Gastrocnemius medialis (tissue), 4 donors: ENCODE data around the gene ADD1. TPM values are rescaled to one million over a fixed set of nuclear protein-coding genes. Genes with fewer than 3 reads are reported as not detected.

Source experiments
- ATAC-seq, 2 donors: fragments of 150-250 bp; one replicate each; pipeline ENCODE4 v1.9.1; 2016
- DNase-seq, 2 donors: peaks; one replicate each; pipeline ENCODE4 v3.0.0-alpha.2; 2019
- H3K27ac ChIP-seq, 4 donors: fragments of 200-600 bp; sonication (generic); 1 replicate in 1 of 4; 2 replicates in 3 of 4; pipeline ENCODE4 v1.5.1; 2016 to 2018; ENCODE audit warnings: mild to moderate bottlenecking in 2 of 4, moderate library complexity in 1 of 4
- H3K27me3 ChIP-seq, 3 donors: fragments of 200-600 bp; sonication (generic) in 2 of 3; 1 replicate in 1 of 3; 2 replicates in 2 of 3; pipeline versions ENCODE4 v1.5.1 to v1.6.0; 2016 to 2019; ENCODE audit warnings: mild to moderate bottlenecking in 1 of 3, moderate library complexity in 1 of 3
- H3K36me3 ChIP-seq, 2 donors: fragments of 200-600 bp; sonication (generic) in 1 of 2; one replicate each; pipeline ENCODE4 v1.5.1; 2017 to 2018
- H3K4me1 ChIP-seq, 2 donors: fragments of 200-600 bp; sonication (generic) in 1 of 2; one replicate each; pipeline ENCODE4 v1.5.1; 2016 to 2017; ENCODE audit warnings: mild to moderate bottlenecking in 2 of 2
- H3K4me3 ChIP-seq, 4 donors: fragments of 200-600 bp; sonication (generic) in 3 of 4; 1 replicate in 1 of 4; 2 replicates in 3 of 4; pipeline ENCODE4 v1.5.1; 2016 to 2019; ENCODE audit warnings: mild to moderate bottlenecking in 2 of 4
- H3K9me3 ChIP-seq, 3 donors: fragments of 200-600 bp; sonication (generic) in 2 of 3; 1 replicate in 1 of 3; 2 replicates in 2 of 3; pipeline ENCODE4 v1.5.1; 2016 to 2019
- POLR2A ChIP-seq, 2 donors: fragments of 450-650 bp; IDR thresholded peaks; one replicate each; pipeline ENCODE4 v1.6.1; 2017; ENCODE audit warnings: antibody characterized with exemption in 2 of 2, mild to moderate bottlenecking in 2 of 2, moderate library complexity in 2 of 2
- in situ Hi-C, 4 donors: fragments of 200-750 bp; cut with MboI; loops; one replicate each; pipeline versions ENCODE4 v1.15.0 to v1.8.0; 2017; ENCODE audit warnings: low sequenced_read_pairs in 4 of 4
- intact Hi-C: fragments of 100-400 bp; cut with DNase I; formaldehyde crosslinking; loops from one replicate; pipeline ENCODE4 v1.15.1; 2023; ENCODE audit warnings: low total_unique reads
- total RNA-seq, 4 donors: library from RNA; depleted of rRNA; stranded (reverse); fragments of >200 nt; gene quantifications; one replicate each; pipeline versions ENCODE4 v1.1.0 to v1.2.3, GENCODE V29; 2016
- TF ChIP-seq, protein P1 (sequence below), 5 experiments: fragments of 450-650 bp in 3 of 5; fragments of 200-600 bp in 2 of 5; sonication (generic) in 2 of 5; IDR thresholded peaks in 4 of 5; conservative IDR thresholded peaks in 1 of 5; 1 replicate in 4 of 5; 2 replicates in 1 of 5; pipeline ENCODE4 v1.5.1; 2016 to 2019; ENCODE audit warnings: antibody characterized with exemption in 5 of 5, mild to moderate bottlenecking in 3 of 5, moderate library complexity in 3 of 5

The ADD1 gene
- total RNA-seq, 4 donors from 2014 or later: 144 to 255 (median 178) TPM

GRCh38 chr4:2886161-2886560 is 42.5 kb downstream of the ADD1 start:
- no peaks in the 10 kb centered on the region for H3K27me3 ChIP-seq
- no peaks in the 10 kb centered on the region for H3K9me3 ChIP-seq
- H3K36me3 ChIP-seq: peaks cover 2 to 50% of the 10 kb centered on the region in 2 donors
- in situ Hi-C loops: no loop called here
- TF ChIP-seq POLR2A (IDR thresholded peaks at IDR 0.05): no peak
- TF ChIP-seq, protein P1, sequence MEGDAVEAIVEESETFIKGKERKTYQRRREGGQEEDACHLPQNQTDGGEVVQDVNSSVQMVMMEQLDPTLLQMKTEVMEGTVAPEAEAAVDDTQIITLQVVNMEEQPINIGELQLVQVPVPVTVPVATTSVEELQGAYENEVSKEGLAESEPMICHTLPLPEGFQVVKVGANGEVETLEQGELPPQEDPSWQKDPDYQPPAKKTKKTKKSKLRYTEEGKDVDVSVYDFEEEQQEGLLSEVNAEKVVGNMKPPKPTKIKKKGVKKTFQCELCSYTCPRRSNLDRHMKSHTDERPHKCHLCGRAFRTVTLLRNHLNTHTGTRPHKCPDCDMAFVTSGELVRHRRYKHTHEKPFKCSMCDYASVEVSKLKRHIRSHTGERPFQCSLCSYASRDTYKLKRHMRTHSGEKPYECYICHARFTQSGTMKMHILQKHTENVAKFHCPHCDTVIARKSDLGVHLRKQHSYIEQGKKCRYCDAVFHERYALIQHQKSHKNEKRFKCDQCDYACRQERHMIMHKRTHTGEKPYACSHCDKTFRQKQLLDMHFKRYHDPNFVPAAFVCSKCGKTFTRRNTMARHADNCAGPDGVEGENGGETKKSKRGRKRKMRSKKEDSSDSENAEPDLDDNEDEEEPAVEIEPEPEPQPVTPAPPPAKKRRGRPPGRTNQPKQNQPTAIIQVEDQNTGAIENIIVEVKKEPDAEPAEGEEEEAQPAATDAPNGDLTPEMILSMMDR (IDR thresholded peaks at IDR 0.05 in 4 of 5, conservative IDR thresholded peaks at IDR 0.05 in 1 of 5): no peak
- no peak overlapping the region for H3K4me3 ChIP-seq
- intact Hi-C loops: no loop called here
- ATAC-seq (no peak), DNase-seq (no peak)
- peaks cover 13 to 19% of the 10 kb centered on the region in 2 donors for H3K4me1 ChIP-seq
- no peak overlapping the region for H3K27ac ChIP-seq

DNA sequence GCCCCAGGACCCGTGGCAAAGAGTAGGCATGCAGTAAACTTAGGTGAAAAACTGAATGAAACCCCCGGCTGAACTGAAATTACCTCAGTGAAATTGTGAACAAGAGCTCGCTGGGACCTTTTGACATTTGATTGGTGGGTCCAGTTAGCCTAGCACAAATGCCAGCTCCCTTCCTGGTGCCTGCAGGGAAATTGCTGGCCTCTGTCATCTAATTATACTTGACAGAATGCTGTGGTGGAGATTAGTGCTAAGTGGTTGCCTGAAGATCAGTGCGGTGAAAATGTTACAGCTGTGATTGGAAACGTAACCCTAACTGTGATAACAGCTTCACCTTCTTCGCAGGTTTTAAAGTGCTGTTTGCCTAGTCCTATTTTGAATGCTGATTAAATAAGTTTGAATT is 43.0 kb downstream of the ADD1 start:
- H3K27ac ChIP-seq: no peak overlapping the region
- intact Hi-C loops: no loop called here

GRCh38 chr4:2887343-2887742 is 43.7 kb downstream of the ADD1 start:
- no peak for TF ChIP-seq POLR2A (IDR thresholded peaks at IDR 0.05)
- TF ChIP-seq, protein P1 (IDR thresholded peaks at IDR 0.05 in 4 of 5, conservative IDR thresholded peaks at IDR 0.05 in 1 of 5): no peak
- peaks cover 13 to 24% of the 10 kb centered on the region in 2 donors for H3K4me1 ChIP-seq
- H3K36me3 ChIP-seq: peaks cover 2 to 43% of the 10 kb centered on the region in 2 donors
- H3K9me3 ChIP-seq: no peaks in the 10 kb centered on the region
- in situ Hi-C loops (no loop called here), intact Hi-C loops (no loop called here)
- H3K27me3 ChIP-seq: no peaks in the 10 kb centered on the region
- ATAC-seq: no peak
- no peak for DNase-seq
- no peak overlapping the region for H3K4me3 ChIP-seq
- peak overlapping the region in 1 of 4 donors; percentile 33 for H3K27ac ChIP-seq

More for the DNA sequence above, 43.0 kb downstream of the ADD1 start:
- in situ Hi-C loops: no loop called here
- Histone ChIP-seq H3K4me3 (no peak overlapping the region), H3K27me3 (no peaks in the 10 kb centered on the region), H3K36me3 (peaks cover 2 to 50% of the 10 kb centered on the region in 2 donors), H3K9me3 (no peaks in the 10 kb centered on the region), H3K4me1 (peaks cover 13 to 24% of the 10 kb centered on the region in 2 donors)
- TF ChIP-seq, protein P1 (IDR thresholded peaks at IDR 0.05 in 4 of 5, conservative IDR thresholded peaks at IDR 0.05 in 1 of 5): no peak
- no peak for TF ChIP-seq POLR2A (IDR thresholded peaks at IDR 0.05)
- no peak for ATAC-seq
- no peak for DNase-seq

DNA sequence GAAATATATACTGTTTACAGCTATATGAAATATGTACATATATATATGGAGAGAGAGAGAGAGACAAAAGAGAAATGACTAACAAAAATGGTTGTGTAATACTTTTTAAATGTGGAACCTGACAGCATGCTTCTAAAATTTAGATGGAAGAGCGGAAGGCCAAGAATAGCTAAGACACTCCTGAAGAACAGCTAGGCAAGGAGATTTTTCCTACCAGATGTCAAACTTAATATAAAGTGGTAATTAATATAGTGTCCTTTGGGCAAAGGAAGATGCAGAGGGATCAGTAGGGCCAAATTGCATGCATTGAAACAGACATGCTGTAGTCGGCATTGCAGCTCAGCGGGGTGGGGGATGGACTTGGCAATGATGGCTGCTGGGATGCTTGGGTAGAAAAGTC is 45.2 kb downstream of the ADD1 start:
- Histone ChIP-seq H3K36me3 (peaks cover 2 to 29% of the 10 kb centered on the region in 2 donors), H3K27ac (peak overlapping the region; percentile 61 to 67 (median 64)), H3K9me3 (no peaks in the 10 kb centered on the region), H3K27me3 (no peaks in the 10 kb centered on the region), H3K4me3 (no peak overlapping the region), H3K4me1 (peaks cover 13 to 32% of the 10 kb centered on the region in 2 donors)
- no peak for DNase-seq
- intact Hi-C loops: no loop called here
- ATAC-seq: peak; percentile 89 to 94
- no peak for TF ChIP-seq POLR2A (IDR thresholded peaks at IDR 0.05)
- TF ChIP-seq, protein P1 (IDR thresholded peaks at IDR 0.05 in 4 of 5, conservative IDR thresholded peaks at IDR 0.05 in 1 of 5): no peak
- in situ Hi-C loops: no loop called here

DNA sequence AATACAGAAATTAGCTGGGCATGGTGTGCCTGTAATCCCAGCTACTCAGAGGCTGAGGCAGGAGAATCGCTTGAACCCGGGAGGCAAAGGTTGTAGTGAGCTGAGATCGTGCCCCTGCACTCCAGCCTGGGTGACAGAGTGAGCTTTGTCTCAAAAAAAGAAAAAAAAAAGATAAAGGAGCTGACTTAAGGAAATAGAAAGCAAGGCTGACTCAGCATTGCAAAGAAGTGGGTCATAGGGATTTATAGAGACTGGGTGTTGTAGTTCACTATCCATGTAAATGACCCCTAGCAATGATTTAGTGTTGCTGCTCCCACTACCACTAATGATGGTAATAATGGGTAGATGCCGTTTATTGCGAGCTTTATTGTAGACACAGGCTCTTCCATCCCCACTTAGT is 47.6 kb downstream of the ADD1 start:
- no peak for ATAC-seq
- H3K4me1 ChIP-seq: peaks cover 13 to 34% of the 10 kb centered on the region in 2 donors
- H3K27me3 ChIP-seq: no peaks in the 10 kb centered on the region
- no peak overlapping the region for H3K4me3 ChIP-seq
- no peak for DNase-seq
- peak overlapping the region; percentile 22 to 65 (median 48) for H3K27ac ChIP-seq
- in situ Hi-C loops (no loop called here), intact Hi-C loops (no loop called here)
- no peaks in the 10 kb centered on the region for H3K9me3 ChIP-seq
- no peak for TF ChIP-seq POLR2A (IDR thresholded peaks at IDR 0.05)
- TF ChIP-seq, protein P1 (IDR thresholded peaks at IDR 0.05 in 4 of 5, conservative IDR thresholded peaks at IDR 0.05 in 1 of 5): no peak
- H3K36me3 ChIP-seq: peaks cover 0 to 27% of the 10 kb centered on the region in 2 donors
